ENCODE results near the gene TAS1R3.

TAS1R3 gene

GRCh38 chr1:1320666-1321448 lies 10.2 kb upstream of the TAS1R3 start:
- no peaks in the 10 kb centered on the region for H3K27me3 ChIP-seq (ENCODE audit: control insufficient read depth, insufficient read depth, low read length)
- no peaks in the 10 kb centered on the region for H3K36me3 ChIP-seq (ENCODE audit: control insufficient read depth, insufficient read depth, low read length)
- peaks cover 22% of the 10 kb centered on the region for H3K79me2 ChIP-seq
- H2AFZ ChIP-seq = no peak overlapping the region
- TF ChIP-seq, protein P1, sequence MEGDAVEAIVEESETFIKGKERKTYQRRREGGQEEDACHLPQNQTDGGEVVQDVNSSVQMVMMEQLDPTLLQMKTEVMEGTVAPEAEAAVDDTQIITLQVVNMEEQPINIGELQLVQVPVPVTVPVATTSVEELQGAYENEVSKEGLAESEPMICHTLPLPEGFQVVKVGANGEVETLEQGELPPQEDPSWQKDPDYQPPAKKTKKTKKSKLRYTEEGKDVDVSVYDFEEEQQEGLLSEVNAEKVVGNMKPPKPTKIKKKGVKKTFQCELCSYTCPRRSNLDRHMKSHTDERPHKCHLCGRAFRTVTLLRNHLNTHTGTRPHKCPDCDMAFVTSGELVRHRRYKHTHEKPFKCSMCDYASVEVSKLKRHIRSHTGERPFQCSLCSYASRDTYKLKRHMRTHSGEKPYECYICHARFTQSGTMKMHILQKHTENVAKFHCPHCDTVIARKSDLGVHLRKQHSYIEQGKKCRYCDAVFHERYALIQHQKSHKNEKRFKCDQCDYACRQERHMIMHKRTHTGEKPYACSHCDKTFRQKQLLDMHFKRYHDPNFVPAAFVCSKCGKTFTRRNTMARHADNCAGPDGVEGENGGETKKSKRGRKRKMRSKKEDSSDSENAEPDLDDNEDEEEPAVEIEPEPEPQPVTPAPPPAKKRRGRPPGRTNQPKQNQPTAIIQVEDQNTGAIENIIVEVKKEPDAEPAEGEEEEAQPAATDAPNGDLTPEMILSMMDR (IDR thresholded peaks at IDR 0.05) = no peak
- no peaks in the 10 kb centered on the region for H3K9me3 ChIP-seq (ENCODE audit: control insufficient read depth, low read length)
- no peak overlapping the region for H3K27ac ChIP-seq
- no peak overlapping the region for H3K9ac ChIP-seq
- no peak overlapping the region for H3K4me3 ChIP-seq (ENCODE audit: low read depth, low read length)
- H3K4me1 ChIP-seq = peaks cover 2% of the 10 kb centered on the region
- H3K4me2 ChIP-seq (ENCODE audit: low read length) = no peak overlapping the region

GRCh38 chr1:1321477-1321876 lies 9.6 kb upstream of the TAS1R3 start:
- no peaks in the 10 kb centered on the region for H3K36me3 ChIP-seq (ENCODE audit: control insufficient read depth, insufficient read depth, low read length)
- no peak overlapping the region for H3K4me3 ChIP-seq (ENCODE audit: low read depth, low read length)
- peaks cover 22% of the 10 kb centered on the region for H3K79me2 ChIP-seq
- no peaks in the 10 kb centered on the region for H3K9me3 ChIP-seq (ENCODE audit: control insufficient read depth, low read length)
- peaks cover 5% of the 10 kb centered on the region for H3K4me1 ChIP-seq
- no peak overlapping the region for H2AFZ ChIP-seq
- no peak overlapping the region for H3K27ac ChIP-seq
- no peak overlapping the region for H3K4me2 ChIP-seq (ENCODE audit: low read length)
- H3K9ac ChIP-seq = no peak overlapping the region
- no peaks in the 10 kb centered on the region for H3K27me3 ChIP-seq (ENCODE audit: control insufficient read depth, insufficient read depth, low read length)
- TF ChIP-seq, protein P1 (IDR thresholded peaks at IDR 0.05) = no peak

DNA sequence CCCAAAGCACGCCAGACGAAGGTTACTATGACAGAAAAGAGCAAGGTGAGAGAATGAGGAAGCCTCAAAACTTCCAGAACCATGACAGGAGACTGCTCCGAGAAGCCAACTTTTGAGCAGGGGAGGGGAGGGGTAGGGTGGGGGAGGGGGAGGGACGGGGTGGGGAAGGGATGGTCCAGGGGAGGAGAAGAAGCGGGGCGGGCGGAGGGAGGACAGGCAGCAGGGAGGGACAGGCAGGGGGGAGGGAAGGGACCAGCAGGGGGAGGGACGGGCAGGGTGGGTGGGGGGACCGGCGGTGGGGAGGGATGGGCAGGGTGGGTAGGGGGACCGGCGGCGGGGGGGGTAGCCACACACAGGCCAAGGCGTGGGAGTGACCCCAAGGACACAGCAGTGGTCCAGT lies 8.7 kb upstream of the TAS1R3 start:
- H3K36me3 ChIP-seq (ENCODE audit: control insufficient read depth, insufficient read depth, low read length) = no peaks in the 10 kb centered on the region
- TF ChIP-seq, protein P1 (IDR thresholded peaks at IDR 0.05) = no peak
- H2AFZ ChIP-seq = no peak overlapping the region
- H3K9me3 ChIP-seq (ENCODE audit: control insufficient read depth, low read length) = no peaks in the 10 kb centered on the region
- H3K79me2 ChIP-seq = peaks cover 22% of the 10 kb centered on the region
- no peaks in the 10 kb centered on the region for H3K27me3 ChIP-seq (ENCODE audit: control insufficient read depth, insufficient read depth, low read length)
- H3K4me2 ChIP-seq (ENCODE audit: low read length) = no peak overlapping the region
- H3K9ac ChIP-seq = no peak overlapping the region
- H3K4me1 ChIP-seq = peaks cover 5% of the 10 kb centered on the region
- no peak overlapping the region for H3K27ac ChIP-seq
- no peak overlapping the region for H3K4me3 ChIP-seq (ENCODE audit: low read depth, low read length)

DNA sequence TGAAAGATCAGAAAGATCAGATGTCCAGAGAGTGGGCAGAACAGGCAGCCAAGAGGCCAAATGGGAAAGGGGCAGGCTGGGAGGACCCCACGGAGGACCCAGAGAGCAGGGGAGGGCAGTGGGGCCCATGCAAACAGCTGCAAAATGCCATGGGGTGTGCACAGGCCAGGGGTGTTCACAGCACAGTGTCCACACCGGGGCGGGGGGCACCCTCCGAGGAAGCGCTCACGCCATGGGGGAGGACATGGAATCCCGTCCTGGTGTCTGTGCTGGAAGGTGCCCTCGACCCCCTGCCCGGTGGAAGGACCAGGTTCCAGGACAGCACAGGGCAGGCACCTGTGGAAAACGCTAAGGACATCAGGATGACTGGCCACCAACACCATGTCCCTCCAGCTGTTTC lies 8.1 kb upstream of the TAS1R3 start:
- TF ChIP-seq, protein P1 (IDR thresholded peaks at IDR 0.05) = no peak
- H3K9ac ChIP-seq = no peak overlapping the region

GRCh38 chr1:1324084-1324523 lies 7.0 kb upstream of the TAS1R3 start:
- Histone ChIP-seq H3K36me3 (ENCODE audit: control insufficient read depth, insufficient read depth, low read length) (no peaks in the 10 kb centered on the region), H3K4me2 (ENCODE audit: low read length) (peak overlapping the region; percentile 81), H3K9me3 (ENCODE audit: control insufficient read depth, low read length) (no peaks in the 10 kb centered on the region), H3K4me1 (peaks cover 5% of the 10 kb centered on the region), H2AFZ (peak overlapping the region; percentile 76), H3K4me3 (ENCODE audit: low read depth, low read length) (peak overlapping the region; percentile 97), H3K27me3 (ENCODE audit: control insufficient read depth, insufficient read depth, low read length) (no peaks in the 10 kb centered on the region), H3K27ac (peak overlapping the region; percentile 36), H3K79me2 (peaks cover 22% of the 10 kb centered on the region), H3K9ac (peak overlapping the region; percentile 67)
- TF ChIP-seq, protein P1 (IDR thresholded peaks at IDR 0.05) = no peak

More for the DNA sequence above, 8.1 kb upstream of the TAS1R3 start:
- H3K27me3 ChIP-seq (ENCODE audit: control insufficient read depth, insufficient read depth, low read length) = no peaks in the 10 kb centered on the region
- H3K79me2 ChIP-seq = peaks cover 22% of the 10 kb centered on the region
- no peaks in the 10 kb centered on the region for H3K36me3 ChIP-seq (ENCODE audit: control insufficient read depth, insufficient read depth, low read length)
- no peak overlapping the region for H3K4me2 ChIP-seq (ENCODE audit: low read length)
- no peak overlapping the region for H3K4me3 ChIP-seq (ENCODE audit: low read depth, low read length)
- H3K9me3 ChIP-seq (ENCODE audit: control insufficient read depth, low read length) = no peaks in the 10 kb centered on the region
- no peak overlapping the region for H2AFZ ChIP-seq
- H3K27ac ChIP-seq = no peak overlapping the region
- peaks cover 5% of the 10 kb centered on the region for H3K4me1 ChIP-seq

All from parathyroid adenoma (tissue), 2 donors.